ENCODE measurements around the gene ATP5F1B.

GRCh38 chr12:56677680-56678079 lies 31.9 kb upstream of the ATP5F1B start:
- no peak for TF ChIP-seq CTCF (IDR thresholded peaks at IDR 0.05)
- no peak for TF ChIP-seq ZNF121 (CRISPR knock-in tag; IDR thresholded peaks at IDR 0.05)
- TF ChIP-seq, protein P1, sequence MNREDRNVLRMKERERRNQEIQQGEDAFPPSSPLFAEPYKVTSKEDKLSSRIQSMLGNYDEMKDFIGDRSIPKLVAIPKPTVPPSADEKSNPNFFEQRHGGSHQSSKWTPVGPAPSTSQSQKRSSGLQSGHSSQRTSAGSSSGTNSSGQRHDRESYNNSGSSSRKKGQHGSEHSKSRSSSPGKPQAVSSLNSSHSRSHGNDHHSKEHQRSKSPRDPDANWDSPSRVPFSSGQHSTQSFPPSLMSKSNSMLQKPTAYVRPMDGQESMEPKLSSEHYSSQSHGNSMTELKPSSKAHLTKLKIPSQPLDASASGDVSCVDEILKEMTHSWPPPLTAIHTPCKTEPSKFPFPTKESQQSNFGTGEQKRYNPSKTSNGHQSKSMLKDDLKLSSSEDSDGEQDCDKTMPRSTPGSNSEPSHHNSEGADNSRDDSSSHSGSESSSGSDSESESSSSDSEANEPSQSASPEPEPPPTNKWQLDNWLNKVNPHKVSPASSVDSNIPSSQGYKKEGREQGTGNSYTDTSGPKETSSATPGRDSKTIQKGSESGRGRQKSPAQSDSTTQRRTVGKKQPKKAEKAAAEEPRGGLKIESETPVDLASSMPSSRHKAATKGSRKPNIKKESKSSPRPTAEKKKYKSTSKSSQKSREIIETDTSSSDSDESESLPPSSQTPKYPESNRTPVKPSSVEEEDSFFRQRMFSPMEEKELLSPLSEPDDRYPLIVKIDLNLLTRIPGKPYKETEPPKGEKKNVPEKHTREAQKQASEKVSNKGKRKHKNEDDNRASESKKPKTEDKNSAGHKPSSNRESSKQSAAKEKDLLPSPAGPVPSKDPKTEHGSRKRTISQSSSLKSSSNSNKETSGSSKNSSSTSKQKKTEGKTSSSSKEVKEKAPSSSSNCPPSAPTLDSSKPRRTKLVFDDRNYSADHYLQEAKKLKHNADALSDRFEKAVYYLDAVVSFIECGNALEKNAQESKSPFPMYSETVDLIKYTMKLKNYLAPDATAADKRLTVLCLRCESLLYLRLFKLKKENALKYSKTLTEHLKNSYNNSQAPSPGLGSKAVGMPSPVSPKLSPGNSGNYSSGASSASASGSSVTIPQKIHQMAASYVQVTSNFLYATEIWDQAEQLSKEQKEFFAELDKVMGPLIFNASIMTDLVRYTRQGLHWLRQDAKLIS (CRISPR knock-in tag; IDR thresholded peaks at IDR 0.05; ENCODE audit: borderline replicate concordance), result no peak
- TF ChIP-seq SOX15 (CRISPR knock-in tag; IDR thresholded peaks at IDR 0.05), result no peak
- no peak for TF ChIP-seq NFYB (CRISPR knock-in tag; conservative IDR thresholded peaks at IDR 0.05; ENCODE audit: low read depth)
- TF ChIP-seq ZBTB21 (CRISPR knock-in tag; IDR thresholded peaks at IDR 0.05; ENCODE audit: borderline replicate concordance), result no peak
- TF ChIP-seq, protein P2, sequence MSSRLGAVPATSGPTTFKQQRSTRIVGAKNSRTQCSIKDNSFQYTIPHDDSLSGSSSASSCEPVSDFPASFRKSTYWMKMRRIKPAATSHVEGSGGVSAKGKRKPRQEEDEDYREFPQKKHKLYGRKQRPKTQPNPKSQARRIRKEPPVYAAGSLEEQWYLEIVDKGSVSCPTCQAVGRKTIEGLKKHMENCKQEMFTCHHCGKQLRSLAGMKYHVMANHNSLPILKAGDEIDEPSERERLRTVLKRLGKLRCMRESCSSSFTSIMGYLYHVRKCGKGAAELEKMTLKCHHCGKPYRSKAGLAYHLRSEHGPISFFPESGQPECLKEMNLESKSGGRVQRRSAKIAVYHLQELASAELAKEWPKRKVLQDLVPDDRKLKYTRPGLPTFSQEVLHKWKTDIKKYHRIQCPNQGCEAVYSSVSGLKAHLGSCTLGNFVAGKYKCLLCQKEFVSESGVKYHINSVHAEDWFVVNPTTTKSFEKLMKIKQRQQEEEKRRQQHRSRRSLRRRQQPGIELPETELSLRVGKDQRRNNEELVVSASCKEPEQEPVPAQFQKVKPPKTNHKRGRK (CRISPR knock-in tag; IDR thresholded peaks at IDR 0.05; ENCODE audit: borderline replicate concordance), result no peak
- no peak for TF ChIP-seq FOXK1 (CRISPR knock-in tag; IDR thresholded peaks at IDR 0.05)
- no peak for TF ChIP-seq HMGXB4 (CRISPR knock-in tag; IDR thresholded peaks at IDR 0.05)
- no peak for TF ChIP-seq TCF7 (CRISPR knock-in tag; IDR thresholded peaks at IDR 0.05; ENCODE audit: low read depth)
- TF ChIP-seq ZNF263 (CRISPR knock-in tag; IDR thresholded peaks at IDR 0.05; ENCODE audit: low read depth), result no peak
- no peak for TF ChIP-seq FOXJ3 (CRISPR knock-in tag; IDR thresholded peaks at IDR 0.05; ENCODE audit: borderline replicate concordance)
